MM.1S (cell line): Measurements from ENCODE around the gene RCBTB1.

Experiments
- CTCF ChIP-seq: fragments of 300-600 bp; sonication (generic); IDR thresholded peaks from 2 replicates; pipeline ENCODE4 v1.5.1; 2016; ENCODE audit warnings: antibody characterized with exemption, low read length, mixed read lengths
- EZH2 ChIP-seq: fragments of 300-600 bp; sonication (generic); optimal IDR thresholded peaks from 2 replicates; pipeline ENCODE3; 2017; ENCODE audit warnings: low read depth, mild to moderate bottlenecking, antibody characterized with exemption, low read length, mixed read lengths
- EZH2phosphoT487 ChIP-seq: fragments of 300-600 bp; sonication (generic); IDR thresholded peaks from 2 replicates; pipeline ENCODE4 v1.6.1; 2018; ENCODE audit warnings: antibody characterized with exemption, low read length

- TF ChIP-seq CTCF (no peak), EZH2 (no peak), EZH2phosphoT487 (no peak)
Measured at GRCh38 chr13:49498206-49498605, 87.2 kb downstream of the RCBTB1 start.
